GM20000 (cell line): ENCODE measurements around the gene CIC.
"Not testable (repeated sequence)": the region's sequence is repeated elsewhere in the genome, so short reads cannot be mapped to it uniquely, and the experiment has no call there.

ENCODE experiments used
- DNase-seq: peaks from one replicate; pipeline ENCODE4 v3.0.0; 2012; ENCODE audit warnings: low spot score
- TF ChIP-seq, protein P1 (sequence below): IDR thresholded peaks from 2 replicates; pipeline ENCODE4 v1.5.1; 2012; ENCODE audit warnings: mild to moderate bottlenecking, control low read depth; ENCODE audit errors: extremely low read depth, missing control alignments

Gene CIC

GRCh38 chr19:42330241-42330711, 61.2 kb downstream of the CIC start:
- TF ChIP-seq, protein P1, sequence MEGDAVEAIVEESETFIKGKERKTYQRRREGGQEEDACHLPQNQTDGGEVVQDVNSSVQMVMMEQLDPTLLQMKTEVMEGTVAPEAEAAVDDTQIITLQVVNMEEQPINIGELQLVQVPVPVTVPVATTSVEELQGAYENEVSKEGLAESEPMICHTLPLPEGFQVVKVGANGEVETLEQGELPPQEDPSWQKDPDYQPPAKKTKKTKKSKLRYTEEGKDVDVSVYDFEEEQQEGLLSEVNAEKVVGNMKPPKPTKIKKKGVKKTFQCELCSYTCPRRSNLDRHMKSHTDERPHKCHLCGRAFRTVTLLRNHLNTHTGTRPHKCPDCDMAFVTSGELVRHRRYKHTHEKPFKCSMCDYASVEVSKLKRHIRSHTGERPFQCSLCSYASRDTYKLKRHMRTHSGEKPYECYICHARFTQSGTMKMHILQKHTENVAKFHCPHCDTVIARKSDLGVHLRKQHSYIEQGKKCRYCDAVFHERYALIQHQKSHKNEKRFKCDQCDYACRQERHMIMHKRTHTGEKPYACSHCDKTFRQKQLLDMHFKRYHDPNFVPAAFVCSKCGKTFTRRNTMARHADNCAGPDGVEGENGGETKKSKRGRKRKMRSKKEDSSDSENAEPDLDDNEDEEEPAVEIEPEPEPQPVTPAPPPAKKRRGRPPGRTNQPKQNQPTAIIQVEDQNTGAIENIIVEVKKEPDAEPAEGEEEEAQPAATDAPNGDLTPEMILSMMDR, result no peak
- no peak for DNase-seq

GRCh38 chr19:42331333-42331732, 62.3 kb downstream of the CIC start:
- DNase-seq, result not testable (repeated sequence)

GRCh38 chr19:42332059-42332458, 63.0 kb downstream of the CIC start:
- no peak for DNase-seq
- TF ChIP-seq, protein P1, result no peak

GRCh38 chr19:42333018-42333417, 64.0 kb downstream of the CIC start:
- TF ChIP-seq, protein P1, result no peak
- no peak for DNase-seq

DNA sequence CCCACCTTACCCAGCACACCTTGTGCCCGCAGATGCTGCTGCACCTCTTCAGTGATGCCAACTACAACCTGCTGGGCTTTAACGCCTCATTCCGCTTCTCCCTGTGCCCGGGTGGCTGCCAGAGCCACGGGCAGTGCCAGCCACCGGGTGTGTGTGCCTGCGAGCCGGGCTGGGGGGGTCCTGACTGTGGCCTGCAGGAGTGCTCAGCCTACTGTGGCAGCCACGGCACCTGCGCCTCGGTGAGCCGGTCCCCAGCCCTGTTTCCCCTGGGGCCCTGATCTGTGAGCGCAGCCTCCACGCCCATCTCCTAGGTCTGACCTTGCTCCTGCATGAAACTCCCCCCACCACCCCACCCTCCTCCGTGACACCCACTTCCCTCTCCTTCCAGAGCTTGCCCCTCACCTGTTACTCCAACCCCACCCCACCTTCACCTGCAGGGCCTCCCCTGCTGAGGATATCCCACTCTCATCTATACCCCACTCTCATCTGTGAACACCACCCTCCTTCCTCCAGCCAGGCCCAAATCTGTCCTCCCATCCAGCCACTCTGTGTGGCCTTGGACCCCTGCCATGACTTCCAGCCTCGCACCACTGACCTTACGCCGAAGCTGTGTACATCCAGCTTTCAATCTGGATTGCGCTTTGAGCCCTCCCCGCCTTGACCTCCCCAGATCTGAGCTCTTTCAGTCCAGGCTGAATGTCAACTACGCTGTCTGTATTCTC, 65.1 kb downstream of the CIC start:
- DNase-seq, result no peak
- TF ChIP-seq, protein P1, result no peak

DNA sequence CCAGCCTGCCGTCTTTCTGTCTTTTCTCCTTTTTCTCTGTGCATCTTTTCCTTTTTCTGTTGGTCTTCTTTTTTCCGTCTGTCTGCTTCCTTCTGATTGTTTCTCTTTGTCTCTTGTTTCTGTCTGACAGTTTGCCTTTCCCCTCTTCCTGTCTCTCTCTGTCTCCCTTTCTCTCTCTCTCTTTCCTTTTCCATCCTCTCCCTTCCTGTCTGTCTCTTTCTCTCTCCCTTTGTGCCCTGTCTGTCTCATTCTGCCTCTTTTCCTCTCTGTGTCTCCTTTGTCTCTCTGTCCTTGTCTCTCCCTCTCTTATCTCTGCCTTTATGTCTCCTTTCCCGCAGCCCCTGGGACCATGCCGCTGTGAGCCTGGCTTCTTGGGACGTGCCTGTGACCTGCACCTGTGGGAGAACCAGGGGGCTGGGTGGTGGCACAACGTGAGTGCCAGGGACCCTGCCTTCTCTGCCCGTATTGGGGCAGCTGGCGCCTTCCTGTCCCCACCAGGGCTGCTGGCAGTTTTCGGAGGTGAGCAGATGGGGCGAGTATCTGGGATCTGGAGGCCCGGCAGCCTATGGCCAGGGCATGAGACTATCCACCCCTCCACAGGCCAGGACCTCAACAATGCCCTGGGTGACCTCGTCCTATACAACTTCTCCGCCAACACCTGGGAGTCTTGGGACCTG, 65.8 kb downstream of the CIC start:
- TF ChIP-seq, protein P1, result no peak
- DNase-seq, result no peak

DNA sequence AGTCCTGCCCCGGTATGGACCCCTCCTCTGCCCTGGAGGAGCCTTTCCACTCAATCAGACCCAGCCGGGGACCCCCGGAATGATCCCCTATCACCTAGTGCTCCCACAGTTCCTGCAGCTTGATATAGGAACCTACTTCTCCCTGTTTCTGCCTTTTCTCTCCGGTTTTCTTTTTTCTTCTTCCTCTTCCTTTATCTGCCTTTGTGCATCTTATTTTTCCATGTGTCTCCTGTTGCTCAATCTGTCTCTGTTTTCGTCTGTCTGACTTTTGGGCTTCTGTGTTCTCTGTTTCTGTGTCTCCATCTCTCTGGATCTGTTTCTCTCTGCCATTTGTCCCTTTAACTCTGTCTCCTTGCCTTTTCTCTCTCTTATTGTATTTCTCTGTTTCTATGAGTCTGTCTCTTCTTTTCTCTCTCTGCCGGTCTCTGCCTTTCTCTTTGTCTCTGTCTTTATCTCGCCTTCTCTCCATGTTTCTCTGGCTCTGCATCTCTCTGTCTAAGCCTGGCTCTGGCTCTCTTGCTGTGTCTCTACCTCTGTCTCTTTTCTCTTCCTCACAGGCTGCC, 66.4 kb downstream of the CIC start:
- TF ChIP-seq, protein P1, result no peak
- DNase-seq, result no peak
